HCT116 (cell line): ENCODE results near the gene ZNF302. TPM values are rescaled to one million over a fixed set of nuclear protein-coding genes. Genes with fewer than 3 reads are reported as not detected.

Experiments
- ATAC-seq: fragments of 200-7000 bp; cut with Tn5 transposase; 2 replicates; pipeline ENCODE4 v1.9.1; 2020; ENCODE audit warnings: mild to moderate bottlenecking, moderate library complexity
- BruUV-seq: library from RNA; stranded (reverse); fragments of 400-500 nt; replicated peaks from 2 replicates; lab custom pipeline; 2021; lab: Mats Ljungman, UMichigan
- CTCF ChIA-PET: fragments of 300-600 bp; sonication (Branson Sonifier 250); formaldehyde crosslinking; loops from one replicate; lab custom pipeline; 2021; ENCODE audit warnings: antibody characterized with exemption; lab: Charles Lee
- POLR2A ChIA-PET: fragments of 300-600, 350-600 bp; sonication (Branson Sonifier 250); formaldehyde crosslinking; loops from one replicate; lab custom pipeline; 2021; ENCODE audit warnings: antibody characterized with exemption; lab: Charles Lee
- RAD21 ChIA-PET, 2 experiments: fragments of 300-600 bp; sonication (Branson Sonifier 250); formaldehyde crosslinking; loops; one replicate each; lab custom pipeline; 2023; ENCODE audit warnings: low total read pairs in 2 of 2; ENCODE audit not compliant: uncharacterized antibody in 2 of 2, unreplicated experiment in 2 of 2, low non-redundant PET in 1 of 2; lab: Charles Lee
- DNase-seq: peaks from one replicate; pipeline ENCODE4 v3.0.0-alpha.2; 2010; ENCODE audit warnings: low read depth, low spot score
- H2AFZ ChIP-seq: fragments of 200-600 bp; shearing (Covaris generic), sonication (generic); 2 replicates; pipeline ENCODE4 v1.6.1; 2017; ENCODE audit warnings: low read depth, mixed run types, mixed read lengths, antibody characterized with exemption, low read length; ENCODE audit not compliant: poor library complexity, severe bottlenecking
- H3K27ac ChIP-seq: 2 replicates; pipeline ENCODE4 v1.5.1; 2012; ENCODE audit warnings: low read depth, low read length
- H3K27me3 ChIP-seq: fragments of 200-600 bp; sonication (generic); 2 replicates; pipeline ENCODE4 v1.6.1; 2016; ENCODE audit warnings: mixed run types, low read length, mixed read lengths; ENCODE audit not compliant: insufficient read depth
- H3K36me3 ChIP-seq, 2 experiments: fragments of 200-500 bp in 1 of 2; fragments of 200-600 bp in 1 of 2; sonication (Bioruptor generic) in 1 of 2; sonication (generic) in 1 of 2; 2 replicates each; pipeline versions ENCODE4 v1.5.1 to v1.6.1; 2014 to 2016; ENCODE audit warnings: low read length in 2 of 2, inconsistent platforms in 1 of 2, mixed read lengths in 1 of 2, mixed run types in 1 of 2; ENCODE audit not compliant: insufficient read depth in 2 of 2, control insufficient read depth in 1 of 2
- H3K4me1 ChIP-seq, 2 experiments: fragments of 200-600 bp in 1 of 2; sonication (generic) in 1 of 2; 2 replicates each; pipeline versions ENCODE4 v1.5.1 to v1.6.1; 2012 to 2017; ENCODE audit warnings: low read length in 2 of 2, inconsistent platforms in 1 of 2, mild to moderate bottlenecking in 1 of 2, mixed read lengths in 1 of 2, mixed run types in 1 of 2, moderate library complexity in 1 of 2; ENCODE audit not compliant: insufficient read depth in 2 of 2, control insufficient read depth in 1 of 2
- H3K4me2 ChIP-seq: fragments of 200-600 bp; sonication (generic); 2 replicates; pipeline ENCODE4 v1.6.1; 2017; ENCODE audit warnings: mixed run types, low read length, mixed read lengths
- H3K4me3 ChIP-seq, 2 experiments: fragments of 200-600 bp in 1 of 2; sonication (generic) in 1 of 2; replicated peaks in 1 of 2; 2 replicates each; pipeline ENCODE4 v1.5.1; 2011 to 2016; ENCODE audit warnings: low read length in 2 of 2, control low read depth in 1 of 2, low read depth in 1 of 2, mild to moderate bottlenecking in 1 of 2, mixed read lengths in 1 of 2, mixed run types in 1 of 2
- H3K79me2 ChIP-seq: fragments of 200-600 bp; sonication (generic); 2 replicates; pipeline ENCODE4 v1.6.1; 2017; ENCODE audit warnings: mild to moderate bottlenecking, mixed run types, low read length, moderate library complexity, mixed read lengths; ENCODE audit not compliant: insufficient read depth
- H3K9ac ChIP-seq: fragments of 200-600 bp; sonication (generic); 2 replicates; pipeline ENCODE4 v1.6.1; 2016; ENCODE audit warnings: low read length, mixed read lengths
- H3K9me2 ChIP-seq: fragments of 200-600 bp; sonication (generic), shearing (Covaris generic); 2 replicates; pipeline ENCODE4 v1.6.1; 2017; ENCODE audit warnings: mixed run types, mild to moderate bottlenecking, moderate library complexity; ENCODE audit not compliant: insufficient read depth
- H3K9me3 ChIP-seq, 2 experiments: fragments of 200-500 bp in 1 of 2; fragments of 200-600 bp in 1 of 2; sonication (Bioruptor generic) in 1 of 2; sonication (generic) in 1 of 2; 2 replicates each; pipeline ENCODE4 v1.6.1; 2014 to 2017; ENCODE audit warnings: low read length in 2 of 2, mixed read lengths in 2 of 2, inconsistent platforms in 1 of 2, low read depth in 1 of 2, mild to moderate bottlenecking in 1 of 2, mixed run types in 1 of 2, moderate library complexity in 1 of 2; ENCODE audit not compliant: control insufficient read depth in 1 of 2, insufficient read depth in 1 of 2
- H4K20me1 ChIP-seq: fragments of 200-600 bp; sonication (generic), shearing (Covaris generic); 2 replicates; pipeline ENCODE4 v1.6.1; 2017; ENCODE audit warnings: mixed run types, mild to moderate bottlenecking, moderate library complexity; ENCODE audit not compliant: insufficient read depth
- SIN3A ChIP-seq: IDR thresholded peaks from 2 replicates; pipeline ENCODE4 v1.6.1; 2012; ENCODE audit warnings: low read depth
- ZFX ChIP-seq: fragments of 450-650 bp; IDR thresholded peaks from 2 replicates; pipeline ENCODE4 v1.6.1; 2017
- intact Hi-C: fragments of 100-400 bp; cut with micrococcal nuclease; formaldehyde crosslinking; loops from 2 replicates; pipeline ENCODE4 v1.10.0; 2022
- total RNA-seq: library from RNA; stranded (reverse); gene quantifications from one replicate; pipeline ENCODE4 v1.2.1, GENCODE V29; 2021; ENCODE audit not compliant: unreplicated experiment

ZNF302 gene
- total RNA-seq, 1 experiment from 2014 or later, result 9.9 TPM

DNA sequence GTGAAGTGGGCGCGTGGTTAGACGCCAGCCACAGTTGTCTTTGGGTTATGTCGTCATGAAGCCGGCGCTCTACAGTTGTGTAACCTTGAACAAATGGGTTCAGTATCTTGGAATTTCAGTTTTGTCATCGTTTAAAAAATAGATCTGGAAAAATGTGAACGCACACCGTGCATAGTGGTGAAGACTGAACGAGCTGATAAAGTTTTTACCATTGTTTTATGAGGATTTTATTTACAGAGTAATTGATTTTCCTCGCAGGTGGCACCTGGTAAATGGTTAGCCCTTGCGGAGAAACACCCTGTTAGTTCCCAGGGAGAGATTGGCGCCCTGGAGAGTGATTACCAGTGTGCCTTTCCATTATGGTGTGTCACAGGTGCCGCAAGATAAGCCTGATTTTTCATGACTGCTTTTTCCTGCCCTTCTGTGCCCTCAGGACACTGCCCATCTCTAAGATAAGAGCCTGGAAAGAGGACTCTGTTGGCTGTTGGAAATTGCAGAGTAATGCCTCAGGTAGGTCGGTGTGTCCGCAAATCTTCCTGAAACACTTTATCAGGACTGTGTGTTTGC, 57.1 kb downstream of the ZNF302 start:
- no peaks in the 10 kb centered on the region for H3K27me3 ChIP-seq
- peaks cover 0 to 4% of the 10 kb centered on the region in 2 experiments; a peak in 1 of 4 replicates for H3K9me3 ChIP-seq
- ATAC-seq (no peak), DNase-seq (no peak)
- CTCF ChIA-PET, result no interaction called here
- peak overlapping the region; percentile 47 for H2AFZ ChIP-seq
- RAD21 ChIA-PET, result no interaction called here
- peaks cover 4 to 17% of the 10 kb centered on the region in 2 experiments; a peak in 2 of 4 replicates for H3K4me1 ChIP-seq
- TSS peak; percentile 51 for BruUV-seq
- no peaks in the 10 kb centered on the region for H3K79me2 ChIP-seq
- H3K4me2 ChIP-seq, result peak overlapping the region; percentile 93
- peak overlapping the region; percentile 71 for H3K9ac ChIP-seq
- intact Hi-C loops, result no loop called here
- H3K4me3 ChIP-seq, result peak overlapping the region; percentile 50 to 70
- TF ChIP-seq ZFX, result peak; percentile 77; the same call in 1 of the 2 replicates
- no peak for TF ChIP-seq SIN3A
- no peaks in the 10 kb centered on the region for H4K20me1 ChIP-seq
- POLR2A ChIA-PET, result no interaction called here
- no peaks in the 10 kb centered on the region for H3K9me2 ChIP-seq
- H3K27ac ChIP-seq, result peak overlapping the region; percentile 72
- H3K36me3 ChIP-seq, result no peaks in the 10 kb centered on the region

Other genes with a start within 250 kb of the ZNF302 start
- gene UBA2, start 249.3 kb upstream of the ZNF302 start, total RNA-seq, result 121 TPM
- 8.4 TPM for gene WTIP, start 195.9 kb upstream of the ZNF302 start, total RNA-seq
- 0.27 TPM for gene SCGB2B2, start 519 bp upstream of the ZNF302 start, total RNA-seq
- 4.0 TPM for gene ZNF181, start 56.6 kb downstream of the ZNF302 start, total RNA-seq
- 2.2 TPM for gene ZNF599, start 95.5 kb downstream of the ZNF302 start, total RNA-seq
- gene ZNF30, start 249.2 kb downstream of the ZNF302 start, total RNA-seq, result 4.1 TPM